GM12864 (cell line): ENCODE data around the gene EME2.

Experiments used
- DNase-seq: peaks from one replicate; pipeline ENCODE4 v3.0.0-alpha.2; 2011; ENCODE audit warnings: low read depth
- H3K4me3 ChIP-seq: 2 replicates; pipeline ENCODE4 v1.5.1; 2011; ENCODE audit warnings: mild to moderate bottlenecking, low read depth, low read length, control low read depth
- CTCF ChIP-seq: IDR thresholded peaks from 2 replicates; pipeline ENCODE4 v1.5.1; 2011; ENCODE audit warnings: low read depth, mild to moderate bottlenecking, moderate library complexity, low read length, control low read depth, inconsistent platforms; ENCODE audit errors: missing control alignments

EME2 gene

GRCh38 chr16:1770328-1771187 lies 2.1 kb upstream of the EME2 start:
- TF ChIP-seq CTCF = no peak
- DNase-seq = no peak
- H3K4me3 ChIP-seq = peak overlapping the region; percentile 72

- peak within 1 kb of the TSS; percentile 72 for H3K4me3 ChIP-seq
- peak; percentile 18 for DNase-seq
- no peak for TF ChIP-seq CTCF
Observed at GRCh38 chr16:1771188-1771863, 1.3 kb upstream of the EME2 start, which contains the start of gene NME3. Gene NME3, minus strand, starts transcription at chr16:1771543. Its CDS starts 9 bp downstream, at chr16:1771534.

- no peak for TF ChIP-seq CTCF
- peak overlapping the region; percentile 72 for H3K4me3 ChIP-seq
- no peak for DNase-seq
Observed at GRCh38 chr16:1771864-1772361, 697 bp upstream of the EME2 start.

- peak within 1 kb of the TSS; percentile 72 for H3K4me3 ChIP-seq
- DNase-seq = peak; percentile 55
- peak; percentile 77 for TF ChIP-seq CTCF
Observed at GRCh38 chr16:1772908-1773702, 495 bp downstream of the EME2 start, which contains the start of gene MRPS34. Gene MRPS34, minus strand, starts transcription at chr16:1773134. Its CDS starts 15 bp downstream, at chr16:1773119.

- TF ChIP-seq CTCF = no peak
- peak overlapping the region; percentile 72 for H3K4me3 ChIP-seq
- DNase-seq = no peak
Observed at GRCh38 chr16:1773703-1774447, 1.3 kb downstream of the EME2 start.

GRCh38 chr16:1774448-1774780 lies 1.8 kb downstream of the EME2 start:
- no peak for TF ChIP-seq CTCF
- DNase-seq = no peak
- H3K4me3 ChIP-seq = peak overlapping the region; percentile 72
